HUES48 (cell line): ENCODE measurements around the gene HS2ST1.

ENCODE experiments used
- H3K27ac ChIP-seq: one replicate; pipeline ENCODE4 v1.7.0; 2013; ENCODE audit warnings: low read depth, low read length, inconsistent platforms
- H3K27me3 ChIP-seq: 2 replicates; pipeline ENCODE4 v1.6.1; 2013; ENCODE audit warnings: mild to moderate bottlenecking, low read length; ENCODE audit not compliant: control insufficient read depth, insufficient read depth
- H3K36me3 ChIP-seq: 2 replicates; pipeline ENCODE4 v1.6.1; 2013; ENCODE audit warnings: low read length; ENCODE audit not compliant: control insufficient read depth, insufficient read depth
- H3K4me1 ChIP-seq: 2 replicates; pipeline ENCODE4 v1.6.1; 2013; ENCODE audit warnings: mild to moderate bottlenecking, low read length; ENCODE audit not compliant: control insufficient read depth, insufficient read depth
- H3K4me3 ChIP-seq: 2 replicates; pipeline ENCODE4 v1.5.1; 2013; ENCODE audit warnings: mild to moderate bottlenecking, low read depth, low read length
- H3K9ac ChIP-seq: 2 replicates; pipeline ENCODE4 v1.6.1; 2013; ENCODE audit warnings: mild to moderate bottlenecking, low read depth, low read length, moderate library complexity
- H3K9me3 ChIP-seq: 2 replicates; pipeline ENCODE4 v1.6.1; 2013; ENCODE audit warnings: low read length; ENCODE audit not compliant: control insufficient read depth, insufficient read depth

The HS2ST1 gene

GRCh38 chr1:87089823-87090222 lies 175.4 kb downstream of the HS2ST1 start:
- H3K27ac ChIP-seq, result peak overlapping the region; percentile 12
- H3K4me1 ChIP-seq, result peaks cover 14% of the 10 kb centered on the region
- H3K36me3 ChIP-seq, result no peaks in the 10 kb centered on the region
- H3K9me3 ChIP-seq, result no peaks in the 10 kb centered on the region
- H3K27me3 ChIP-seq, result no peaks in the 10 kb centered on the region
- no peak overlapping the region for H3K4me3 ChIP-seq
- H3K9ac ChIP-seq, result no peak overlapping the region

GRCh38 chr1:87091425-87091824 lies 177.0 kb downstream of the HS2ST1 start:
- Histone ChIP-seq H3K9ac (no peak overlapping the region), H3K9me3 (no peaks in the 10 kb centered on the region), H3K4me3 (no peak overlapping the region), H3K36me3 (no peaks in the 10 kb centered on the region), H3K27me3 (no peaks in the 10 kb centered on the region), H3K4me1 (peaks cover 14% of the 10 kb centered on the region), H3K27ac (no peak overlapping the region)

GRCh38 chr1:87092846-87093245 lies 178.4 kb downstream of the HS2ST1 start:
- Histone ChIP-seq H3K36me3 (no peaks in the 10 kb centered on the region), H3K4me1 (peaks cover 14% of the 10 kb centered on the region), H3K9ac (no peak overlapping the region), H3K4me3 (no peak overlapping the region), H3K27me3 (no peaks in the 10 kb centered on the region), H3K9me3 (no peaks in the 10 kb centered on the region), H3K27ac (no peak overlapping the region)

GRCh38 chr1:87093286-87093685 lies 178.9 kb downstream of the HS2ST1 start:
- Histone ChIP-seq H3K9me3 (no peaks in the 10 kb centered on the region), H3K27ac (no peak overlapping the region), H3K36me3 (no peaks in the 10 kb centered on the region), H3K4me3 (no peak overlapping the region), H3K27me3 (no peaks in the 10 kb centered on the region), H3K9ac (no peak overlapping the region), H3K4me1 (peaks cover 14% of the 10 kb centered on the region)

GRCh38 chr1:87094238-87094637 lies 179.8 kb downstream of the HS2ST1 start:
- Histone ChIP-seq H3K27ac (no peak overlapping the region), H3K9me3 (no peaks in the 10 kb centered on the region), H3K27me3 (no peaks in the 10 kb centered on the region), H3K36me3 (no peaks in the 10 kb centered on the region), H3K4me1 (peaks cover 9% of the 10 kb centered on the region), H3K9ac (no peak overlapping the region), H3K4me3 (no peak overlapping the region)

- Histone ChIP-seq H3K27ac (peak overlapping the region; percentile 74), H3K9ac (no peak overlapping the region), H3K4me3 (no peak overlapping the region), H3K36me3 (peaks cover 11% of the 10 kb centered on the region), H3K9me3 (peaks cover 5% of the 10 kb centered on the region), H3K27me3 (no peaks in the 10 kb centered on the region), H3K4me1 (peaks cover 8% of the 10 kb centered on the region; the same call in 1 of the 2 replicates)
These were observed 185.8 kb downstream of the HS2ST1 start for GRCh38 chr1:87100271-87100670.

GRCh38 chr1:87103074-87103473 lies 188.6 kb downstream of the HS2ST1 start:
- no peak overlapping the region for H3K9ac ChIP-seq
- no peaks in the 10 kb centered on the region for H3K27me3 ChIP-seq
- H3K27ac ChIP-seq, result no peak overlapping the region
- H3K4me3 ChIP-seq, result no peak overlapping the region
- peaks cover 11% of the 10 kb centered on the region for H3K36me3 ChIP-seq
- peaks cover 8% of the 10 kb centered on the region; the same call in 1 of the 2 replicates for H3K4me1 ChIP-seq
- peaks cover 5% of the 10 kb centered on the region for H3K9me3 ChIP-seq

GRCh38 chr1:87104140-87104539 lies 189.7 kb downstream of the HS2ST1 start:
- Histone ChIP-seq H3K9me3 (peaks cover 5% of the 10 kb centered on the region), H3K27ac (no peak overlapping the region), H3K4me1 (peaks cover 18% of the 10 kb centered on the region; the same call in 1 of the 2 replicates), H3K36me3 (peaks cover 11% of the 10 kb centered on the region), H3K9ac (no peak overlapping the region), H3K27me3 (no peaks in the 10 kb centered on the region), H3K4me3 (no peak overlapping the region)

- Histone ChIP-seq H3K4me1 (peaks cover 16% of the 10 kb centered on the region; the same call in 1 of the 2 replicates), H3K27ac (no peak overlapping the region), H3K9me3 (peaks cover 5% of the 10 kb centered on the region), H3K9ac (no peak overlapping the region), H3K4me3 (no peak overlapping the region), H3K27me3 (no peaks in the 10 kb centered on the region), H3K36me3 (peaks cover 11% of the 10 kb centered on the region)
These were observed 190.5 kb downstream of the HS2ST1 start for GRCh38 chr1:87104945-87105344.

- H3K27ac ChIP-seq, result no peak overlapping the region
- H3K4me1 ChIP-seq, result peaks cover 10% of the 10 kb centered on the region; the same call in 1 of the 2 replicates
- H3K9ac ChIP-seq, result no peak overlapping the region
- H3K9me3 ChIP-seq, result no peaks in the 10 kb centered on the region; the same call in 1 of the 2 replicates
- no peaks in the 10 kb centered on the region for H3K27me3 ChIP-seq
- H3K4me3 ChIP-seq, result no peak overlapping the region
- peaks cover 11% of the 10 kb centered on the region for H3K36me3 ChIP-seq
These were observed 191.7 kb downstream of the HS2ST1 start for GRCh38 chr1:87106144-87106543.

GRCh38 chr1:87106867-87107266 lies 192.4 kb downstream of the HS2ST1 start:
- no peaks in the 10 kb centered on the region for H3K27me3 ChIP-seq
- H3K36me3 ChIP-seq, result peaks cover 9% of the 10 kb centered on the region
- H3K4me3 ChIP-seq, result no peak overlapping the region
- H3K9ac ChIP-seq, result no peak overlapping the region
- H3K4me1 ChIP-seq, result peaks cover 10% of the 10 kb centered on the region; the same call in 1 of the 2 replicates
- H3K9me3 ChIP-seq, result no peaks in the 10 kb centered on the region
- H3K27ac ChIP-seq, result no peak overlapping the region

GRCh38 chr1:87108228-87108627 lies 193.8 kb downstream of the HS2ST1 start:
- Histone ChIP-seq H3K4me1 (peaks cover 10% of the 10 kb centered on the region; the same call in 1 of the 2 replicates), H3K36me3 (peaks cover 9% of the 10 kb centered on the region), H3K4me3 (no peak overlapping the region), H3K27ac (no peak overlapping the region), H3K9ac (no peak overlapping the region), H3K9me3 (no peaks in the 10 kb centered on the region), H3K27me3 (no peaks in the 10 kb centered on the region)
